GM08714 (cell line): ENCODE measurements around the gene RAD23A.
A peak's percentile ranks its signal among the peaks of the same experiment; 100 is the strongest.
"Not testable (repeated sequence)": the region's sequence is repeated elsewhere in the genome, so short reads cannot be mapped to it uniquely, and the experiment has no call there.

Experiments
- H3K4me3 ChIP-seq: fragments of 200-500 bp; sonication (Bioruptor generic); 2 replicates; pipeline ENCODE4 v1.5.1; 2014; ENCODE audit warnings: mild to moderate bottlenecking, low read length, inconsistent platforms
- ZNF274 ChIP-seq: IDR thresholded peaks from 2 replicates; pipeline ENCODE4 v1.6.1; 2012; ENCODE audit warnings: mild to moderate bottlenecking, low read depth, low read length

RAD23A gene

GRCh38 chr19:12946092-12946721 lies 545 bp downstream of the RAD23A start:
- peak overlapping the region; percentile 97 for H3K4me3 ChIP-seq
- no peak for TF ChIP-seq ZNF274

- TF ChIP-seq ZNF274 = no peak
- peak overlapping the region; percentile 97 for H3K4me3 ChIP-seq
Measured at GRCh38 chr19:12946731-12947496, 1.3 kb downstream of the RAD23A start.

GRCh38 chr19:12947702-12948611 lies 2.3 kb downstream of the RAD23A start:
- no peak overlapping the region for H3K4me3 ChIP-seq
- TF ChIP-seq ZNF274 = no peak

- no peak for TF ChIP-seq ZNF274
- H3K4me3 ChIP-seq = no peak overlapping the region
Measured at GRCh38 chr19:12948612-12949362, 3.1 kb downstream of the RAD23A start.

GRCh38 chr19:12949363-12950283 lies 4.0 kb downstream of the RAD23A start:
- H3K4me3 ChIP-seq = no peak overlapping the region
- no peak for TF ChIP-seq ZNF274

- H3K4me3 ChIP-seq = not testable (repeated sequence)
Measured at GRCh38 chr19:12952050-12952449, 6.4 kb downstream of the RAD23A start.

- no peak for TF ChIP-seq ZNF274
Measured at GRCh38 chr19:12952488-12953137, 7.0 kb downstream of the RAD23A start.

GRCh38 chr19:12953138-12953798 lies 7.6 kb downstream of the RAD23A start:
- H3K4me3 ChIP-seq = no peak overlapping the region
- no peak for TF ChIP-seq ZNF274

More at GRCh38 chr19:12952488-12953137, 7.0 kb downstream of the RAD23A start:
- no peak overlapping the region for H3K4me3 ChIP-seq

- TF ChIP-seq ZNF274 = no peak
- no peak overlapping the region for H3K4me3 ChIP-seq
Measured at GRCh38 chr19:12953799-12954611, 8.3 kb downstream of the RAD23A start.

GRCh38 chr19:12954612-12954962 lies 8.9 kb downstream of the RAD23A start:
- no peak overlapping the region for H3K4me3 ChIP-seq
- TF ChIP-seq ZNF274 = no peak

GRCh38 chr19:12955575-12955974 lies 9.9 kb downstream of the RAD23A start:
- peak overlapping the region; percentile 82; the same call in 1 of the 2 replicates for H3K4me3 ChIP-seq
